H9 (cell line): ENCODE data around the gene IGFBP7. TPM values are rescaled to one million over a fixed set of nuclear protein-coding genes. Genes with fewer than 3 reads are reported as not detected.

Experiments used
- DNase-seq: peaks from one replicate; pipeline ENCODE4 v3.0.0-alpha.2; 2017
- H2AFZ ChIP-seq: one replicate; pipeline ENCODE4 v1.6.1; 2013; ENCODE audit warnings: mild to moderate bottlenecking, low read length, control low read depth, moderate library complexity
- H2AK5ac ChIP-seq: 2 replicates; pipeline ENCODE4 v1.6.1; 2013; ENCODE audit warnings: low read length, control low read depth, mixed read lengths; ENCODE audit not compliant: insufficient read length
- H2BK120ac ChIP-seq: one replicate; pipeline ENCODE4 v1.6.1; 2013; ENCODE audit warnings: low read depth, mild to moderate bottlenecking, low read length, control low read depth, inconsistent platforms; ENCODE audit not compliant: poor library complexity, severe bottlenecking
- H2BK12ac ChIP-seq: 2 replicates; pipeline ENCODE4 v1.6.1; 2013; ENCODE audit warnings: low read length, control low read depth, mixed read lengths, low read depth; ENCODE audit not compliant: insufficient read length
- H2BK15ac ChIP-seq: 2 replicates; pipeline ENCODE4 v1.6.1; 2013; ENCODE audit warnings: low read depth, low read length, control low read depth
- H2BK20ac ChIP-seq: one replicate; pipeline ENCODE4 v1.6.1; 2013; ENCODE audit warnings: low read depth, mild to moderate bottlenecking, low read length, control low read depth, inconsistent platforms; ENCODE audit not compliant: poor library complexity, severe bottlenecking
- H2BK5ac ChIP-seq: 2 replicates; pipeline ENCODE4 v1.6.1; 2013; ENCODE audit warnings: low read length, control low read depth, mixed read lengths; ENCODE audit not compliant: insufficient read length
- H3K14ac ChIP-seq: 2 replicates; pipeline ENCODE4 v1.6.1; 2013; ENCODE audit warnings: low read length, control low read depth; ENCODE audit not compliant: insufficient read depth
- H3K18ac ChIP-seq: 2 replicates; pipeline ENCODE4 v1.6.1; 2013; ENCODE audit warnings: low read depth, mild to moderate bottlenecking, mixed read lengths, low read length, control low read depth; ENCODE audit not compliant: insufficient read length
- H3K23ac ChIP-seq: 2 replicates; pipeline ENCODE4 v1.6.1; 2013; ENCODE audit warnings: low read length, control low read depth, mixed read lengths, low read depth; ENCODE audit not compliant: insufficient read length
- H3K23me2 ChIP-seq: 2 replicates; pipeline ENCODE4 v1.6.1; 2013; ENCODE audit warnings: low read depth, mild to moderate bottlenecking, mixed read lengths, low read length, control low read depth; ENCODE audit not compliant: insufficient read length, poor library complexity, severe bottlenecking
- H3K27ac ChIP-seq: 2 replicates; pipeline ENCODE4 v1.5.1; 2013; ENCODE audit warnings: low read length, control low read depth, mixed read lengths, low read depth; ENCODE audit not compliant: insufficient read length
- H3K27me3 ChIP-seq: 2 replicates; pipeline ENCODE4 v1.6.1; 2013; ENCODE audit warnings: low read length, control low read depth, inconsistent platforms; ENCODE audit not compliant: insufficient read depth
- H3K4ac ChIP-seq: 2 replicates; pipeline ENCODE4 v1.6.1; 2013; ENCODE audit warnings: low read depth, mild to moderate bottlenecking, control low read depth, inconsistent platforms, low read length, moderate library complexity
- H3K4me1 ChIP-seq: 2 replicates; pipeline ENCODE4 v1.6.1; 2013; ENCODE audit warnings: low read length, control low read depth, inconsistent platforms; ENCODE audit not compliant: insufficient read depth
- H3K4me2 ChIP-seq: 2 replicates; pipeline ENCODE4 v1.6.1; 2013; ENCODE audit warnings: low read length, control low read depth, mixed read lengths; ENCODE audit not compliant: insufficient read length, insufficient read depth
- H3K56ac ChIP-seq: 2 replicates; pipeline ENCODE4 v1.6.1; 2013; ENCODE audit warnings: low read depth, mild to moderate bottlenecking, mixed read lengths, low read length, control low read depth; ENCODE audit not compliant: insufficient read length
- H3K79me1 ChIP-seq: 2 replicates; pipeline ENCODE4 v1.6.1; 2013; ENCODE audit warnings: low read depth, mild to moderate bottlenecking, moderate library complexity, low read length, control low read depth, inconsistent platforms; ENCODE audit not compliant: insufficient read depth, poor library complexity, severe bottlenecking
- H3K79me2 ChIP-seq: 2 replicates; pipeline ENCODE4 v1.6.1; 2013; ENCODE audit warnings: low read length, control low read depth, inconsistent platforms; ENCODE audit not compliant: insufficient read depth
- H3K9ac ChIP-seq: 2 replicates; pipeline ENCODE4 v1.6.1; 2013; ENCODE audit warnings: low read length, control low read depth, mixed read lengths; ENCODE audit not compliant: insufficient read length; ENCODE audit errors: extremely low read depth
- H3K9me3 ChIP-seq: one replicate; pipeline ENCODE4 v1.6.1; 2013; ENCODE audit warnings: low read depth, low read length, inconsistent platforms; ENCODE audit not compliant: control insufficient read depth
- H3T11ph ChIP-seq: one replicate; pipeline ENCODE4 v1.6.1; 2013; ENCODE audit warnings: mild to moderate bottlenecking, low read length, control low read depth, inconsistent platforms
- H4K20me1 ChIP-seq: one replicate; pipeline ENCODE4 v1.6.1; 2013; ENCODE audit not compliant: control insufficient read depth, insufficient read length, insufficient read depth
- H4K5ac ChIP-seq: 2 replicates; pipeline ENCODE4 v1.6.1; 2013; ENCODE audit warnings: low read depth, mild to moderate bottlenecking, mixed read lengths, low read length, control low read depth; ENCODE audit not compliant: insufficient read length
- H4K8ac ChIP-seq: replicated peaks from 2 replicates; pipeline ENCODE4 v1.6.1; 2013; ENCODE audit warnings: low read length, control low read depth, mixed read lengths, low read depth; ENCODE audit not compliant: insufficient read length
- H4K91ac ChIP-seq: 2 replicates; pipeline ENCODE4 v1.6.1; 2013; ENCODE audit warnings: low read depth, mild to moderate bottlenecking, moderate library complexity, mixed read lengths, low read length, control low read depth; ENCODE audit not compliant: insufficient read length
- H3K27ac Mint-ChIP-seq, 3 experiments: 2 replicates in 2 of 3; 3 replicates in 1 of 3; pipeline ENCODE4 v1.8.0; 2020 to 2021; ENCODE audit warnings: mixed read lengths in 3 of 3, mild to moderate bottlenecking in 1 of 3, moderate library complexity in 1 of 3
- H3K27me3 Mint-ChIP-seq: 2 replicates; pipeline ENCODE4 v1.8.0; 2021; ENCODE audit warnings: low read depth, mild to moderate bottlenecking, moderate library complexity, mixed read lengths
- H3K36me3 Mint-ChIP-seq, 3 experiments: 2 replicates in 2 of 3; 3 replicates in 1 of 3; pipeline ENCODE4 v1.8.0; 2020 to 2021; ENCODE audit warnings: low read depth in 3 of 3, mixed read lengths in 3 of 3; ENCODE audit not compliant: insufficient read depth in 1 of 3
- H3K4me1 Mint-ChIP-seq, 2 experiments: 2 replicates each; pipeline ENCODE4 v1.8.0; 2020; ENCODE audit warnings: mixed read lengths in 2 of 2
- H3K4me3 Mint-ChIP-seq, 2 experiments: 2 replicates in 1 of 2; 3 replicates in 1 of 2; pipeline ENCODE4 v1.8.0; 2020 to 2021; ENCODE audit warnings: mild to moderate bottlenecking in 2 of 2, mixed read lengths in 2 of 2, moderate library complexity in 1 of 2
- H3K9me3 Mint-ChIP-seq, 2 experiments: 2 replicates in 1 of 2; 3 replicates in 1 of 2; pipeline ENCODE4 v1.8.0; 2020; ENCODE audit warnings: mild to moderate bottlenecking in 2 of 2, mixed read lengths in 2 of 2, moderate library complexity in 1 of 2
- CTCF ChIP-seq: fragments of 200-600 bp; sonication (generic); conservative IDR thresholded peaks from 3 replicates; pipeline ENCODE4 v1.8.0; 2021; ENCODE audit warnings: antibody characterized with exemption, mild to moderate bottlenecking
- WGBS: extraction: QIAGEN DNeasy Blood & Tissue Kit; methylation state at CpG from one replicate; pipeline ENCODE4 v1.1.7; 2013; ENCODE audit warnings: missing lambda C conversion rate, low lambda C conversion rate, mixed read lengths; ENCODE audit not compliant: insufficient read length; ENCODE audit errors: extremely low coverage; 5-methylcytosine and 5-hydroxymethylcytosine counted together
- total RNA-seq: library from RNA; stranded (reverse); gene quantifications from 2 replicates; pipeline ENCODE4 v1.2.1, GENCODE V29; 2021

IGFBP7 gene
- total RNA-seq, 1 experiment from 2014 or later = 0.37 TPM

GRCh38 chr4:57040510-57040909, 69.7 kb downstream of the IGFBP7 start:
- H4K5ac ChIP-seq = no peak overlapping the region
- H3K4me2 ChIP-seq = no peak overlapping the region
- H2BK20ac ChIP-seq = no peak overlapping the region
- no peak overlapping the region for H3K23ac ChIP-seq
- no peaks in the 10 kb centered on the region for H3K79me2 ChIP-seq
- H3K9me3 Mint-ChIP-seq = no peaks in the 10 kb centered on the region
- no peak overlapping the region for H3K56ac ChIP-seq
- no peaks in the 10 kb centered on the region for H3K36me3 Mint-ChIP-seq
- H3K27me3 ChIP-seq = no peaks in the 10 kb centered on the region
- H3K27ac ChIP-seq = no peak overlapping the region
- H4K20me1 ChIP-seq = no peaks in the 10 kb centered on the region
- no peak overlapping the region for H2BK12ac ChIP-seq
- no peak overlapping the region for H4K8ac ChIP-seq
- H2BK15ac ChIP-seq = no peak overlapping the region
- peaks cover 10% of the 10 kb centered on the region for H3K27me3 Mint-ChIP-seq
- H2BK5ac ChIP-seq = no peak overlapping the region
- no peak overlapping the region for H2AK5ac ChIP-seq
- no peaks in the 10 kb centered on the region for H3K79me1 ChIP-seq
- no peak overlapping the region for H3K9ac ChIP-seq
- H3K9me3 ChIP-seq = no peaks in the 10 kb centered on the region
- no peak for TF ChIP-seq CTCF
- no peak overlapping the region for H2BK120ac ChIP-seq
- no peak overlapping the region for H3K18ac ChIP-seq
- no peak overlapping the region for H3T11ph ChIP-seq
- WGBS = no CpG with 5 or more reads among the region's 6 CpGs
- no peaks in the 10 kb centered on the region for H3K23me2 ChIP-seq
- H3K4me1 Mint-ChIP-seq = peaks cover 20 to 23% of the 10 kb centered on the region in 2 experiments
- H2AFZ ChIP-seq = no peak overlapping the region
- peak overlapping the region in 1 of 3 experiments; percentile 81; a peak in 2 of 7 replicates for H3K27ac Mint-ChIP-seq
- no peak overlapping the region for H3K4me3 Mint-ChIP-seq
- H3K14ac ChIP-seq = no peak overlapping the region
- H3K4me1 ChIP-seq = no peaks in the 10 kb centered on the region; the same call in 1 of the 2 replicates
- H4K91ac ChIP-seq = no peak overlapping the region
- no peak for DNase-seq
- H3K4ac ChIP-seq = no peak overlapping the region
